HG02623 (cell line): ENCODE results near the gene FBXL5.

ENCODE experiments used
- ATAC-seq: cut with Tn5 transposase; IDR thresholded peaks from one replicate; pipeline ENCODE4 v1.9.1; 2021; ENCODE audit warnings: moderate library complexity; ENCODE audit not compliant: unreplicated experiment

FBXL5 gene, protein sequence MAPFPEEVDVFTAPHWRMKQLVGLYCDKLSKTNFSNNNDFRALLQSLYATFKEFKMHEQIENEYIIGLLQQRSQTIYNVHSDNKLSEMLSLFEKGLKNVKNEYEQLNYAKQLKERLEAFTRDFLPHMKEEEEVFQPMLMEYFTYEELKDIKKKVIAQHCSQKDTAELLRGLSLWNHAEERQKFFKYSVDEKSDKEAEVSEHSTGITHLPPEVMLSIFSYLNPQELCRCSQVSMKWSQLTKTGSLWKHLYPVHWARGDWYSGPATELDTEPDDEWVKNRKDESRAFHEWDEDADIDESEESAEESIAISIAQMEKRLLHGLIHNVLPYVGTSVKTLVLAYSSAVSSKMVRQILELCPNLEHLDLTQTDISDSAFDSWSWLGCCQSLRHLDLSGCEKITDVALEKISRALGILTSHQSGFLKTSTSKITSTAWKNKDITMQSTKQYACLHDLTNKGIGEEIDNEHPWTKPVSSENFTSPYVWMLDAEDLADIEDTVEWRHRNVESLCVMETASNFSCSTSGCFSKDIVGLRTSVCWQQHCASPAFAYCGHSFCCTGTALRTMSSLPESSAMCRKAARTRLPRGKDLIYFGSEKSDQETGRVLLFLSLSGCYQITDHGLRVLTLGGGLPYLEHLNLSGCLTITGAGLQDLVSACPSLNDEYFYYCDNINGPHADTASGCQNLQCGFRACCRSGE

GRCh38 chr4:15655223-15656037, at the start of gene FBXL5:
Gene FBXL5 (minus strand): TSS chr4:15655357. CDS start chr4:15655287, 70 bp downstream.
- peak; percentile 63 for ATAC-seq

GRCh38 chr4:15704129-15704528, 49.0 kb upstream of the FBXL5 start:
- no peak for ATAC-seq

GRCh38 chr4:15703439-15703838, 48.3 kb upstream of the FBXL5 start:
- no peak for ATAC-seq

GRCh38 chr4:15702941-15703403, 47.8 kb upstream of the FBXL5 start, which contains the start of gene BST1:
Gene BST1 (plus strand): TSS chr4:15703065. CDS start chr4:15703145, 80 bp downstream.
- ATAC-seq, result peak; percentile 52

DNA sequence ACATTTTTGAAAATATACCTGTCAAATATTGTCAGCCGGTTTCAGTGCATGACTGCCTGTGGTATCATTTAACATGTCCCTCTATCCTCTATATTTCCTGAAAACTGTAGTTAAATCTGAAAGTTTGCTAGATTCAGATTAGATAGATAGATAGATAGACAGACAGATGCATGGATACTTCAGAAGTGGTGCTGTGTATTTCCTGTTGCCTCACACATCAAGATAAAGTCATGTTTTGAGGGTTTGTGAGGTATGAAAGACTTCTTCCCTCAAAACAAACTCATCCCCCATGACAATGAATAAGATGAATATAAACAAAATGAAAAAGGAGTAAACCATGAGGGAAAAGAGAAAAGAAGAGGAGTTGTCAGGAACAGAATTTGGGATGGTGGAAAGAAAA, 41.7 kb upstream of the FBXL5 start:
- no peak for ATAC-seq

GRCh38 chr4:15695729-15696128, 40.6 kb upstream of the FBXL5 start:
- no peak for ATAC-seq

- no peak for ATAC-seq
These were observed 40.1 kb upstream of the FBXL5 start for GRCh38 chr4:15695240-15695699.

- no peak for ATAC-seq
These were observed 39.3 kb upstream of the FBXL5 start for GRCh38 chr4:15694431-15694830.

- ATAC-seq, result no peak
These were observed 37.4 kb upstream of the FBXL5 start for GRCh38 chr4:15692602-15693001.

DNA sequence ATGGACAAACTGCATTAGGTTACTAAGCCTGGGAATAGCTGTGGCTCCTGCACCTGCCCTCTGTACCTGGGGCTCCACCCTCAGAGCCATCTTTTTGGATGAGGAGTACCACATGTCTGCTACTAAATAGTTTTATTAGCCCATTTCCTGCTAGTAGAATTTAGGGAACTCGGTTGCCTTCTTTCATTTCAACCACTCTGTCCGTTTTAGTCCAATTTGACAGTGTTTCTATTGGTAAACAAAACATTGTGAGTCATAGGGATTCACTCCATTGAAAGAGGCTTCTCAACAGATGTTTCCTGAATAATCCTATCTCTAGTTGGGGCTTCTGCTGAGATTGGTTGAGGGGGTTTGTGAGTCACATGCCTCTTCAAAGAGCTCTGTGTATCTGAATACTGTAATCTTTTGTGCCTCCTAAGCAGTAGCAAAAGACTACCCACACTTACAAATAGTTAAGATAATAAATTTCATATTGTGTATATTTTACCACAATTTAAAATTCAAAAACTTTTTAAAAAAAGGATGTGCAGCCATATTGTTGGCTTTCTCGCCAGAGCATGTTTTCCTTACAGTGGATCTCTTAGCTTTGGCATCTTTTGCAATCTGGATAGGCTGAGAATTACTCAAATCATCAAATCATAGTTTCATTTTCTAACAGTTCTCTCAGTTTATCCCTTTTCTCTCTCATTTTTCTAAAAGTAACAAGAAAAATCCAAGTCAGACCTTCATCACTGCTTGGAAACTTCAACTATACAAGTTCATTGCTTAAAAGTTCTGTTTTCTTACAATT, 36.4 kb upstream of the FBXL5 start:
- no peak for ATAC-seq

GRCh38 chr4:15690020-15690809, 35.1 kb upstream of the FBXL5 start:
- no peak for ATAC-seq

DNA sequence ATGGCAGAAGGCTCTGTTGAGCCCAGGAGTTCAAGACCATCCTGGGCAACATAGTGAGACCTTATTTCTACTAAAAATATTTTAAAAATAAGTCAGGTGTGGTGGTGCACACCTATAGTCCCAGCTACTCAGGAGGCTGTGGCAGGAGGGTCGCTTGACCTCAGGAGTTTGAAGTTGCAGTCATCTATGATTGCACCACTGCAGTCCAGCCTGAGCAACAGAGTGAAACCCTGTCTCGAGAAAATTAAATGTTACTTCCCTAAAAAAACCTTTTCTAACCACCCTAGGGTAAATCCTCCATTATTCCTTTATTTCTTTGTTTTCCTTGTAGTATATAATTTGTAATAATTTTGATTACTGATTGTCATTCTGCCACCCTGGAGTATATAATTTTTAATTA, 34.4 kb upstream of the FBXL5 start:
- no peak for ATAC-seq

DNA sequence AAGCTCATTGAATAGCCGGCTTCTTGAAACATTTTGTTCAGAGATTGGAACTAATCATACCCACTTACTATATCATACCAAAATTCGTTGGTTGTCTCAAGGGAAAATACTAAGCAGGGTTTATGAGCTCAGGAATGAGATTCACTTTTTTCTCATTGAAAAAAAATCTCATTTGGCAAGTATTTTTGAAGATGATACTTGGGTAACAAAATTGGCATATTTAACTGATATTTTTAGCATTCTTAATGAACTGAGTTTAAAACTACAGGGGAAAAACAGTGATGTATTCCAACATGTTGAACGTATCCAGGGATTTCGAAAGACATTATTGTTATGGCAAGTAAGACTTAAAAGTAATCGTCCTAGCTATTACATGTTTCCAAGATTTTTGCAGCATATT, 32.9 kb upstream of the FBXL5 start:
- ATAC-seq, result no peak

- ATAC-seq, result no peak
These were observed 29.3 kb upstream of the FBXL5 start for GRCh38 chr4:15684498-15684897.

GRCh38 chr4:15683143-15683495, 28.0 kb upstream of the FBXL5 start:
- ATAC-seq, result no peak

DNA sequence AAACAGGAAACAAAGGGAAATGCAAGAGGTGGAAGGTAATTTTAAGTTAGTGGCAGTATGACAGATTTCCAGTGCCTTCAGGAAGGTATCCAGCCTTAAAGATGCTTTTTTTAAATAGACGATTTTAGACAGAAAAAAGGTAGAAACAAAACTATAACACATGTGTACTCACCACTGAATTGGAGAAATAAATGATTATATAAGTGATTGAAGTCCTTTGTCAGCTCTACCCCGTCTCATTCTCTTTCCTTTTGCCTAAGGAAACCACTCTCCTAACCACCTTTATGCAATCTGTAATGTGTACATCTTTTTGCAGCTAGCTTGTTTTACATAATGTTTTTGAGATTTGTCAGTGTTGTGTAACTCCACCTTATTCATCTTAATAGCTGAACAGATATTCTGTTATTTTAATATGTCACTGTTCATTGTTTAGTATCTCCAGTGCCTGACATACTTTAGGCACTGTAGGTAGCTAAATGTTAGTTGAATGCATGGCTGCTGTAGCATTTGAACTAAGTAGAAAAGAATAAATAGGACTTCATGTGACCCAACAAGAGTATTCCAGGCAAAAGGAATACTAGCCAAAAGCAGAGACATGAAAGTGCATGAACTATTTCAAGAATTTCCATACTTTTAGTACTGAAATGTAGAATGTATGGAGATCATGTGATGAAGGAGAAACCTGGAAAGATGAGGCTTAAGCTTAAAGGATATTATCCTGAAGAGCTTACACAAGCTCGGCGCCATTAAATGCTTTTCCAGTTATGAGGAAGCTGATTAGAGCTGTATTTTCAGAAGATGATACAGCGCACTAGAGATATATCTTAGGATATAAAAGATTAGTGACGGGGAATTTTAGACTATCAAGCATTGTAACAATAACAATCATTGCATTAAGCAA, 27.3 kb upstream of the FBXL5 start:
- ATAC-seq, result no peak

DNA sequence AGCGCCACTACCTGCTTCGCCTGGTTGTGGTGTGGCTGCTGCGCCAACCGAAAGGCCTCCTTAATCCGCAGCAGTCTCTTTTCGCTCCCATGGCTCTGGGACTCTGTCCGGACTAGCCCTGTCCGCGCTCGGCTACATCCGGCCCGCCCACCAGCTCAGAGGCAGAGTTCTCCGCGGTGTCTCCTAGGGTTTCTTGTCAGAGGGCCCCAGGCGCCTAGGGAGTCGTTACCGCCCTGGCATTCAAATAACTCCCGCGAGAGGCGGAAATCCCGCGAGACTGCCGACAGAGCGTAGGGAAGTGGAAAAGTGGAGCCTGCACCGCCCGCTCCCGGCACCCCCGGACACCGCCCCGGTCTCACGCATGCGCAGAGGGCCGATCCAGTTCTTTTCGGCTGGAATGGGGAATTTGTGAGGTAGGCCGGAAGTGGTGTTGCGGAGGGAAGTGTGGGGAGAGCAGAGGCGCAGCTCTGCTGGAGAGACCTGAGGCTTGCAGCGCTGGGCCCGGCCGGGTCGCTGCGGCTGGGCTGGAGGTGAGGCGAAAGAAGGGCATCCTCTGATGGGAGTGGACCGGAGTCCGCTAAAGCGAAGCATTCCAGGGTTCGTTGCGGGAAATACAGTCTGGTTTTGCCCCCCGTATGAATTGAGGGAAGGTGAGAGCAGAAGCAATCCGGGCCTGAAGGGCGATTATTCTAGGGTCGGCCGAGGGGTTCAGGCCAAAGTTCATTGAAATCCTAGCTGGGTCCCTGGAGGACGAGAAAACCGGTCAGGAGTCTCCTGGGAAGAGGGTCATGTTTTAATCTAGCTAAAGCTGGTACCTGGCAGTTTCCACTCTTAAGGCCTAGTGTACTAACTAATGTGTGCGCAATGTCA, 26.4 kb upstream of the FBXL5 start, which contains the start of gene FAM200B:
Gene FAM200B (plus strand): TSS at position 456 of the 870 bp plus-strand sequence. CDS start 5,151 bp downstream, outside the sequence.
- ATAC-seq, result peak; percentile 88

- no peak for ATAC-seq
These were observed 25.9 kb upstream of the FBXL5 start for GRCh38 chr4:15681067-15681371.
